ENCODE data around the gene PIWIL4. TPM values are rescaled to one million over a fixed set of nuclear protein-coding genes. Genes with fewer than 3 reads are reported as not detected.
"Not testable (repeated sequence)": the region's sequence is repeated elsewhere in the genome, so short reads cannot be mapped to it uniquely, and the experiment has no call there.

Gene PIWIL4
- total RNA-seq, 1 donor from 2014 or later: 1.9 TPM

DNA sequence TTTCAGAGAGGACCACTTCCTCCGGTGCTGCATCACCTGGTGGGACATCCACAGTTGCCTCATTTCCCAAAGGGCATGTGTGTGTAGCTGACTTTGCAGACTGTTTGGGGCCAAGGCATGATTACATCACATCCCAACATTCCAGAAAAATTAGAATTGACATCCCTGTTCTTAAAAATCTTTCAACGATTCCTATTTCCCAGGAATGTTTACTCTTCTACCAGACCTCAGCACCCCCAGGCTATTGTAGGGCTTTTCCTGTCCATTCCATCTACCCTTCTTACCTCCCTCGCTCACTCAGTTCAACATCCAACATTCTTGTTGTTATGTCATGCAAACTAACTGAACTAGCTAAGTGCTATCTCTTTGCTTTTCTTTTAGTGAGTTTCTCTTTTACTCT lies 37.3 kb downstream of the PIWIL4 start:
- H3K27ac Mint-ChIP-seq: no peak overlapping the region
- no peak for DNase-seq (ENCODE audit: low spot score, unreplicated experiment)

GRCh38 chr11:94613120-94613519 lies 46.0 kb downstream of the PIWIL4 start:
- Mint-ChIP-seq H3K4me1 (ENCODE audit: low read depth) (no peaks in the 10 kb centered on the region), H3K27ac (no peak overlapping the region), H3K36me3 (ENCODE audit: insufficient read depth) (peaks cover 14% of the 10 kb centered on the region), H3K27me3 (no peaks in the 10 kb centered on the region), H3K4me3 (ENCODE audit: low read depth) (no peak overlapping the region), H3K9me3 (ENCODE audit: low read depth) (peaks cover 37% of the 10 kb centered on the region)
- TF ChIP-seq CTCF (IDR thresholded peaks at IDR 0.05; ENCODE audit: unreplicated experiment): no peak
- DNase-seq (ENCODE audit: low spot score, unreplicated experiment): no peak

More for the DNA sequence above, 37.3 kb downstream of the PIWIL4 start:
- H3K9me3 Mint-ChIP-seq (ENCODE audit: low read depth): peaks cover 9% of the 10 kb centered on the region
- no peak for TF ChIP-seq CTCF (IDR thresholded peaks at IDR 0.05; ENCODE audit: unreplicated experiment)
- H3K27me3 Mint-ChIP-seq: no peaks in the 10 kb centered on the region
- H3K4me1 Mint-ChIP-seq (ENCODE audit: low read depth): peaks cover 28% of the 10 kb centered on the region
- no peak overlapping the region for H3K4me3 Mint-ChIP-seq (ENCODE audit: low read depth)
- peaks cover 9% of the 10 kb centered on the region for H3K36me3 Mint-ChIP-seq (ENCODE audit: insufficient read depth)

DNA sequence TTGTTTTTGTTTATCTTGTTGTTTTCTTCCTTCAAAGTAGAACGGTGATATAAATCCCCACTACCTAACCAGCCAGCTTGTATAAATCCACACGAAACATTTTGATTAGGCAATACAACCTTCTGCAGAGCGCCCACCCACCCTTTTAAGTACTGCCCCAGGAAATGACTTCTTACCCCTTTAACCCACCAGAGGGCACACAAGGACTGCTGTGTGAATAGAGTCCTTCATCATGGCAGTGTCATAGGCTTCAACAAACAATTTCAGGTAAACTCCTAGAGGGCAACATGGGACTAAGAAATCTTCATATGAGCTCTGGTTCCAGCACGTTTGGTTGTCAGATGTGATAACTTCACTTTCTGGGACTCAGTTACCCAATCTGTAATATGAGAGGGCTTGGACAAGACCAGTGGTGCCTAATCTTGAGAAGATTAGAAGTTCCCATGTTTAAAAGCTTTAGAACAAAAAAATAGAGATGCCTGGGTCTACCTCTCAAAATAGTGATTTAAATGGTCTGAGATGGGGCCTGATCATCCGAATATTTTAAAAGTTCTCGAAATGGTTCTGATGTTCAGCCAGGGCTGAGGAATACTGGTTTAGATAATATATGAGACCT lies 56.1 kb downstream of the PIWIL4 start:
- Mint-ChIP-seq H3K36me3 (ENCODE audit: insufficient read depth) (peaks cover 3% of the 10 kb centered on the region), H3K27ac (no peak overlapping the region), H3K27me3 (peaks cover 7% of the 10 kb centered on the region), H3K9me3 (ENCODE audit: low read depth) (peaks cover 13% of the 10 kb centered on the region), H3K4me3 (ENCODE audit: low read depth) (no peak overlapping the region), H3K4me1 (ENCODE audit: low read depth) (peaks cover 3% of the 10 kb centered on the region)
- peak; percentile 84 for TF ChIP-seq CTCF (IDR thresholded peaks at IDR 0.05; ENCODE audit: unreplicated experiment)
- peak; percentile 62 for DNase-seq (ENCODE audit: low spot score, unreplicated experiment)

GRCh38 chr11:94625422-94625821 lies 58.3 kb downstream of the PIWIL4 start:
- H3K36me3 Mint-ChIP-seq (ENCODE audit: insufficient read depth); H3K27me3 Mint-ChIP-seq; H3K4me1 Mint-ChIP-seq (ENCODE audit: low read depth); DNase-seq (ENCODE audit: low spot score, unreplicated experiment); H3K27ac Mint-ChIP-seq; H3K4me3 Mint-ChIP-seq (ENCODE audit: low read depth): not testable (repeated sequence)
- peaks cover 16% of the 10 kb centered on the region for H3K9me3 Mint-ChIP-seq (ENCODE audit: low read depth)

DNA sequence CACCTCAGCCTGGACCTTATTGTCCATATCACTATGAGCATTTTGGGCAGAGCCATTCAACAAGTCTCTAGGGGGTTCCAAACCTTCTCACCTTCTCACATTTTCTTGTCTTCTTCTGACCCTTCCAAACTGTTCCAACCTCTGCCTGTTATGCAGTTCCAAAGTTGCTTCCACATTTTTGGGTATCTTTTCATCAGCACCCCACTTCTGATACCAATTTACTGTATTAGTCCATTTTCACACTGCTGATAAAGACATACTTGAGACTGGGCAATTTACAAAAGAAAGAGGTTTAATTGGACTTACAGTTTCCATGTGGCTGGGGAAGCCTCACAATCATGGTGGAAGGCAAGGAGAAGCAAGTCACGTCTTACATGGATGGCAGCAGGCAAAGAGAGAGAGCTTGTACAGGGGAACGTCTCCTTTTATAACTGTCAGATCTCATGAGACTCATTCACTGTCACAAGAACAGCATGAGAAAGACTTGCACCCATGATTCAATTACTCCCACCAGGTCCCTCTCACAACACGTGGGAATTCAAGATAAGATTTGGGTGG lies 59.9 kb downstream of the PIWIL4 start:
- not testable (repeated sequence) for H3K27me3 Mint-ChIP-seq; H3K27ac Mint-ChIP-seq; DNase-seq (ENCODE audit: low spot score, unreplicated experiment); H3K36me3 Mint-ChIP-seq (ENCODE audit: insufficient read depth); H3K4me1 Mint-ChIP-seq (ENCODE audit: low read depth); H3K4me3 Mint-ChIP-seq (ENCODE audit: low read depth)
- H3K9me3 Mint-ChIP-seq (ENCODE audit: low read depth): peaks cover 16% of the 10 kb centered on the region

DNA sequence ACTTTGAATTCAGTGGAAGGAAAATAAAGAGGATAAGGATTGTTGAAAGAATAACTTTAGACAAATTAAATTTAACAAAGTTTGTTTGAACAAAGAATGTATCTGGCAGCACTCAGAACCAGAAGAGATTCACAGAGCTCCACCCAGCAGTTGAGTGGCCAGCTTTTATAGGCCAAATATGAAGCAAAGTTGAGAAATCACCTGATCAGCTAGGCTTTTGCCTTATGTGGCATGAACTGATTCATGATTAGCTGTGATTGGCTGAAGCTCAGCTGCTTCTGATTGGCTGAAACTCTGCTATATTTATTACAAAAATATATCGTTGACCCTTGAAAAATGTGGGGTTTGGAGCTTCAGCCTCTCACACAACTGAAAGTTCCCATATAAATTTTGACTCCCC lies 62.6 kb downstream of the PIWIL4 start:
- peaks cover 3% of the 10 kb centered on the region for H3K36me3 Mint-ChIP-seq (ENCODE audit: insufficient read depth)
- no peaks in the 10 kb centered on the region for H3K27me3 Mint-ChIP-seq
- no peak for DNase-seq (ENCODE audit: low spot score, unreplicated experiment)
- H3K27ac Mint-ChIP-seq: no peak overlapping the region
- no peaks in the 10 kb centered on the region for H3K4me1 Mint-ChIP-seq (ENCODE audit: low read depth)
- H3K4me3 Mint-ChIP-seq (ENCODE audit: low read depth): no peak overlapping the region
- H3K9me3 Mint-ChIP-seq (ENCODE audit: low read depth): peaks cover 16% of the 10 kb centered on the region
- no peak for TF ChIP-seq CTCF (IDR thresholded peaks at IDR 0.05; ENCODE audit: unreplicated experiment)
